Lower leg skin (tissue), 4 donors: ENCODE measurements around the gene CDKN2A. TPM values are rescaled to one million over a fixed set of nuclear protein-coding genes. Genes with fewer than 3 reads are reported as not detected.

ENCODE experiments used
- DNase-seq, 2 donors: peaks; one replicate each; pipeline ENCODE4 v3.0.0-alpha.2; 2019; ENCODE audit warnings: low spot score in 2 of 2
- H3K4me3 ChIP-seq: fragments of 200-600 bp; sonication (generic); 2 replicates; pipeline ENCODE4 v1.5.1; 2017; ENCODE audit warnings: mild to moderate bottlenecking, low read depth; ENCODE audit not compliant: poor library complexity, severe bottlenecking
- CTCF ChIP-seq, 3 donors: fragments of 450-650 bp; IDR thresholded peaks; one replicate each; pipeline ENCODE4 v1.5.1; 2016; ENCODE audit warnings: antibody characterized with exemption in 3 of 3, mild to moderate bottlenecking in 3 of 3, moderate library complexity in 2 of 3
- POLR2A ChIP-seq, 2 donors: fragments of 450-650 bp; IDR thresholded peaks; one replicate each; pipeline ENCODE4 v1.6.1; 2016 to 2017; ENCODE audit warnings: antibody characterized with exemption in 2 of 2, mild to moderate bottlenecking in 1 of 2, moderate library complexity in 1 of 2
- WGBS, 2 donors: methylation state at CpG; one replicate each; pipeline ENCODE4 v1.1.5; 2018; 5-methylcytosine and 5-hydroxymethylcytosine counted together
- intact Hi-C: fragments of 100-400 bp; cut with DNase I; formaldehyde crosslinking; loops from one replicate; pipeline ENCODE4 v1.15.0; 2023; ENCODE audit warnings: low total_unique reads
- total RNA-seq, 4 donors: library from RNA; depleted of rRNA; stranded (reverse); fragments of >200 nt; gene quantifications; one replicate each; pipeline ENCODE4 v1.1.0, GENCODE V29; 2016

CDKN2A gene
- total RNA-seq, 4 donors from 2014 or later = 1.8 to 3.9 (median 1.9) TPM; not detected in 1

- intact Hi-C loops = no loop called here
- WGBS, 2 donors = 17 to 19% methylated on average over 4 of the region's 4 CpGs
- DNase-seq = no peak
- no peak overlapping the region for H3K4me3 ChIP-seq
- TF ChIP-seq POLR2A (IDR thresholded peaks at IDR 0.05) (no peak), CTCF (IDR thresholded peaks at IDR 0.05) (no peak)
Observed at GRCh38 chr9:21919377-21920362, 74.5 kb downstream of the CDKN2A start.

Other genes starting within 250 kb of the CDKN2A start
- 10 to 100 TPM; 12.9 to 18.2 (median 14.7) TPM for gene MTAP, start 191.8 kb downstream of the CDKN2A start, total RNA-seq
- gene CDKN2B-AS1, start 399 bp upstream of the CDKN2A start, total RNA-seq = under 1 TPM in 1 of 4 donors, not detected in 3; 0.49 TPM
- 10 to 100 TPM; 37.6 to 83.2 (median 55.0) TPM for gene CDKN2B, start 14.9 kb upstream of the CDKN2A start, total RNA-seq